Type B pancreatic cell (in vitro differentiated cells): ENCODE data around the gene RPS5. TPM values are rescaled to one million over a fixed set of nuclear protein-coding genes. Genes with fewer than 3 reads are reported as not detected.

Source experiments
- DNase-seq: peaks from one replicate; pipeline ENCODE4 v3.0.0; 2021; ENCODE audit warnings: mixed read lengths; ENCODE audit not compliant: unreplicated experiment; ENCODE audit errors: extremely low spot score
- H3K27ac Mint-ChIP-seq: 2 replicates; pipeline ENCODE4 v1.8.0; 2021; ENCODE audit warnings: mild to moderate bottlenecking, mixed read lengths
- H3K27me3 Mint-ChIP-seq: 2 replicates; pipeline ENCODE4 v1.8.0; 2021; ENCODE audit warnings: mixed read lengths
- H3K36me3 Mint-ChIP-seq: 2 replicates; pipeline ENCODE4 v1.8.0; 2021; ENCODE audit warnings: mixed read lengths
- H3K4me1 Mint-ChIP-seq: one replicate; pipeline ENCODE4 v1.8.0; 2021; ENCODE audit warnings: mixed read lengths; ENCODE audit not compliant: unreplicated experiment
- H3K4me3 Mint-ChIP-seq: 2 replicates; pipeline ENCODE4 v1.8.0; 2021; ENCODE audit warnings: mild to moderate bottlenecking, mixed read lengths
- H3K9me3 Mint-ChIP-seq: 2 replicates; pipeline ENCODE4 v1.8.0; 2021; ENCODE audit warnings: mixed read lengths
- CTCF ChIP-seq: fragments of 200-600 bp; sonication (generic); conservative IDR thresholded peaks from 2 replicates; pipeline ENCODE4 v1.5.0; 2021; ENCODE audit warnings: antibody characterized with exemption, mild to moderate bottlenecking
- total RNA-seq: library from RNA; stranded (reverse); gene quantifications from 2 replicates; pipeline ENCODE4 v1.2.1, GENCODE V29; 2021; ENCODE audit warnings: low replicate concordance

Gene RPS5
- total RNA-seq, 1 donor from 2014 or later: 1,324 TPM

- no peak for TF ChIP-seq CTCF
- no peak for DNase-seq
- peaks cover 4% of the 10 kb centered on the region for H3K4me1 Mint-ChIP-seq
- no peaks in the 10 kb centered on the region for H3K36me3 Mint-ChIP-seq
- no peak within 1 kb of the TSS for H3K4me3 Mint-ChIP-seq
- H3K9me3 Mint-ChIP-seq: no peaks in the 10 kb centered on the region
- no peak within 1 kb of the TSS for H3K27ac Mint-ChIP-seq
- peaks cover 8% of the 10 kb centered on the region for H3K27me3 Mint-ChIP-seq
These were observed 34.1 kb upstream of the RPS5 start, which contains the start of gene A1BG for GRCh38 chr19:58352760-58353671. Gene A1BG (minus strand): TSS chr19:58353492. CDS start chr19:58353437, 55 bp downstream.

DNA sequence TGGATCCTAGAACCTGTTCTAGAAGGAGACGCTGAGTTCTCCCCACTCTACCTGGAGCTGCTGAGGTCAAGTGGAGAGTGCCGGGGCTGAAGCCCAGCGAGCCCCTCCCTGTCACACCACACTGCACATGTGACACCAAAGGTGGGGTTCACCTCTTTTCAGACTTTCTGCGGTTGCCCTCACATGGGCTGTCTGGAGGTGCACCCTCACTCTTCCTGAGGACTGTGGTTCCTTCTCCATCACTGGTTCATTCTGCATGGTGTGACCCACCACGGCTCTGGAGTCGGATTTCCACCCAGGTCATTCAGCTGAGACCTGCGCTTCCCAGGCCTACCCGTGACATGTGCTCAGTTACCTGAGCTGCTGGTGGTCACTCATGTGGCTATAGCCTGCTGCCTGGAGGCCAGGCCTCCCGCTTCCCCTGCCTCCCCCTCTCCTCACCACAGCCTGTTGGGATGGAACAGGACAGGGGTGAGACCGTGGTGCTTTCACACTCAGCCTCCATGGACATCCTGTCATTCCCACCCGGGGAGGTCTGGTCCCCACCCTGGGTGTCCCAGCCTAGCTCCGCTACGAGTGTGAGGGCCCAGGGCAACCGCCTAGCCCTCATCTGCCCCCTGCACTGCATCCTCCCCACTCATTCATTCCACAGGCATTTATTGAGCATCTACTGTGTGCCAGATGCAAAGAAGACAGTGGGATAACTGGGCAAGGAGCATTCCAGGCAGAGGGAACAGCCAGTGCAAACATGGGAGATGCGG is 33.2 kb upstream of the RPS5 start:
- Mint-ChIP-seq H3K4me3 (no peak overlapping the region), H3K36me3 (no peaks in the 10 kb centered on the region), H3K4me1 (no peaks in the 10 kb centered on the region), H3K27ac (no peak overlapping the region), H3K9me3 (no peaks in the 10 kb centered on the region), H3K27me3 (no peaks in the 10 kb centered on the region)
- TF ChIP-seq CTCF: no peak
- no peak for DNase-seq

DNA sequence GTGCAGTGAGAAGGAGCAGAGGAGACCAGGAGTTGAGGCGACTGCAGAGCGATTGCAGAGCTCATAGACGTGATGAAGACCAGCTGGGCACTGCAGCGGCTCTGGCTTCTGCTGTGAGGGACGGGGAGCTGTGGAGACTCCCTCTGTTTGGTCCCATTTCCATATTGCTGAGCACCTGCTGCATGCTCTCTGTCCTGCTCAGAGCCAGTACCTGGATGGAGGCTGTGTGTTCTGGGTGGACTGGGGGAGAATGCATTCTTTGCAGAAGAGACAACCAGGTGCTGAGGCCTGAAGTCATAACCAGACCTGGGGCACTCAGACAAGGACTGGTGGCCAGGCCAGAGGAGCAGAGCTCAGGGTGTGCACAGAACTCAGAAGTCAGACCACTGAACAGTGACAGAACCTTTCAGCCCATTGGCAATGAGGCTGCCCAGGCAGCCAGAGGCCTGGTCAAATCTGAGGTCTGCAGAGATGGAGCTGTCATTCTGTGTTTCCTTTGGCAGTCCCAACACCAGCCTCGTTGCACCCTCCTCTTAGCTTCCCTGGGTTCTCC is 32.5 kb upstream of the RPS5 start:
- Mint-ChIP-seq H3K4me1 (no peaks in the 10 kb centered on the region), H3K4me3 (no peak overlapping the region), H3K27me3 (no peaks in the 10 kb centered on the region), H3K36me3 (no peaks in the 10 kb centered on the region), H3K27ac (no peak overlapping the region), H3K9me3 (no peaks in the 10 kb centered on the region)
- no peak for TF ChIP-seq CTCF
- no peak for DNase-seq

DNA sequence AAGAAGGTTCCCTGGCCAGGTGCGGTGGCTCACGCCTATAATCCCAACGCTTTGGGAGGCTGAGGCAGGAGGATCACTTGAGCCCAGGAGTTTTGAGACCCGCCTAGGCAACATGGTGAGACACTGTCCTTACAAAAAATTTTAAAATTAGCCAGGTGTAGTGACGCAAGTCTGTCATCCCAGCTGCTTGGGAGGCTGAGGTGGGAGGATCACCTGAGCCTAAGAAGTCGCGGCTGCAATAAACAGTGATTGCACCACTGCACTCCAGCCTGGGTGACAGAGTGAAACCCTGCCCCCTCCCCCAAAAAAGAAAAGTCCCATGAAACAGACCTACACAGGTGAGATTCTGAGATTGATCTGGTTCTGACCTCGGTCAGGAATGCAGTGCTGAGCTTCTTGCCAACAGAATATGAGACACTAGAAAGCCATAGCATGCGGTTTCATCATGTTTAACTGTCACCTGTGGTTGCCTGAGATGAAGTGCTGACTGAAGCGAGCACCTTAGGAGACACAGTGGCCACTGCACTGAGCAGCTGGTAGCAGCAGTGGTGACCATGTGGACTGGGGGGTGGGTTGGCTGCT is 31.8 kb upstream of the RPS5 start:
- no peaks in the 10 kb centered on the region for H3K27me3 Mint-ChIP-seq
- no peak for DNase-seq
- H3K4me1 Mint-ChIP-seq: no peaks in the 10 kb centered on the region
- H3K36me3 Mint-ChIP-seq: no peaks in the 10 kb centered on the region
- H3K27ac Mint-ChIP-seq: no peak overlapping the region
- no peak for TF ChIP-seq CTCF
- H3K4me3 Mint-ChIP-seq: no peak overlapping the region
- H3K9me3 Mint-ChIP-seq: no peaks in the 10 kb centered on the region

- H3K36me3 Mint-ChIP-seq: no peaks in the 10 kb centered on the region
- no peak overlapping the region for H3K27ac Mint-ChIP-seq
- no peak for DNase-seq
- no peaks in the 10 kb centered on the region for H3K27me3 Mint-ChIP-seq
- H3K4me3 Mint-ChIP-seq: no peak overlapping the region
- TF ChIP-seq CTCF: no peak
- no peaks in the 10 kb centered on the region for H3K9me3 Mint-ChIP-seq
- H3K4me1 Mint-ChIP-seq: no peaks in the 10 kb centered on the region
These were observed 30.9 kb upstream of the RPS5 start for GRCh38 chr19:58355908-58356765.
